SK-N-MC (cell line): ENCODE results near the gene POLH.

Experiments
- EZH2 ChIP-seq: fragments of 200-600 bp; sonication (generic); IDR thresholded peaks from one replicate; pipeline ENCODE4 v1.6.1; 2017; ENCODE audit warnings: antibody characterized with exemption
- POLR2AphosphoS5 ChIP-seq: IDR thresholded peaks from 2 replicates; pipeline ENCODE4 v1.6.1; 2012; ENCODE audit warnings: mild to moderate bottlenecking, low read depth, low read length, borderline replicate concordance

GRCh38 chr6:43623880-43624785 is 48.1 kb downstream of the POLH start:
- TF ChIP-seq EZH2 (no peak), POLR2AphosphoS5 (no peak)
